Thymus (tissue), 11 donors: ENCODE measurements around the gene SLC34A1. TPM values are rescaled to one million over a fixed set of nuclear protein-coding genes. Genes with fewer than 3 reads are reported as not detected.

Experiments used
- DNase-seq, 9 donors: peaks; one replicate each; pipeline ENCODE4 v3.0.0-alpha.2; 2013; ENCODE audit warnings: low spot score in 9 of 9, low read depth in 6 of 9, missing footprints in 1 of 9
- H3K27ac ChIP-seq, 2 donors: one replicate each; pipeline ENCODE4 v1.5.1; 2013; ENCODE audit warnings: control low read depth in 1 of 2, low read depth in 1 of 2, low read length in 1 of 2, mild to moderate bottlenecking in 1 of 2, moderate library complexity in 1 of 2
- H3K27me3 ChIP-seq, 2 donors: one replicate each; pipeline ENCODE4 v1.5.1; 2013; ENCODE audit warnings: low read length in 1 of 2; ENCODE audit not compliant: control insufficient read depth in 2 of 2, insufficient read depth in 1 of 2
- H3K36me3 ChIP-seq, 2 donors: one replicate each; pipeline ENCODE4 v1.5.1; 2013; ENCODE audit warnings: low read length in 1 of 2, mild to moderate bottlenecking in 1 of 2, moderate library complexity in 1 of 2; ENCODE audit not compliant: control insufficient read depth in 2 of 2, insufficient read depth in 2 of 2
- H3K4me1 ChIP-seq, 2 donors: one replicate each; pipeline ENCODE4 v1.5.1; 2013; ENCODE audit warnings: low read length in 2 of 2; ENCODE audit not compliant: control insufficient read depth in 2 of 2, insufficient read depth in 2 of 2
- H3K4me3 ChIP-seq, 2 donors: one replicate each; pipeline ENCODE4 v1.5.1; 2013; ENCODE audit warnings: low read length in 2 of 2, control low read depth in 1 of 2, mild to moderate bottlenecking in 1 of 2
- H3K9me3 ChIP-seq, 2 donors: one replicate each; pipeline ENCODE4 v1.5.1; 2013; ENCODE audit warnings: low read length in 1 of 2, mild to moderate bottlenecking in 1 of 2; ENCODE audit not compliant: control insufficient read depth in 2 of 2, insufficient read depth in 1 of 2
- WGBS: extraction: QIAGEN DNeasy Blood & Tissue Kit; methylation state at CpG from one replicate; pipeline ENCODE4 v1.1.7; 2013; 5-methylcytosine and 5-hydroxymethylcytosine counted together
- polyA plus RNA-seq: library from polyadenylated mRNA; stranded (reverse); fragments of 200-250 nt; gene quantifications from one replicate; pipeline ENCODE4 v1.2.3, GENCODE V29; 2013
- total RNA-seq: library from RNA; stranded (reverse); fragments of 120-200 nt; gene quantifications from one replicate; pipeline ENCODE4 v1.2.4, GENCODE V29; 2013
- donor health status: healthy.

SLC34A1 gene
- total and polyA plus RNA-seq, 2 donors: 0.02 to 0.05 TPM

- 82% methylated on average over 21 of the region's 21 CpGs for WGBS
- Histone ChIP-seq H3K4me3 (no peak overlapping the region), H3K27ac (peak overlapping the region; percentile 10 to 42), H3K4me1 (peaks cover 0 to 36% of the 10 kb centered on the region in 2 donors), H3K36me3 (no peaks in the 10 kb centered on the region), H3K27me3 (peaks cover 3 to 13% of the 10 kb centered on the region in 2 donors), H3K9me3 (no peaks in the 10 kb centered on the region)
- DNase-seq: peak in 1 of 9 donors; percentile 56
Measured at GRCh38 chr5:177389241-177390169, 5.3 kb downstream of the SLC34A1 start.

DNA sequence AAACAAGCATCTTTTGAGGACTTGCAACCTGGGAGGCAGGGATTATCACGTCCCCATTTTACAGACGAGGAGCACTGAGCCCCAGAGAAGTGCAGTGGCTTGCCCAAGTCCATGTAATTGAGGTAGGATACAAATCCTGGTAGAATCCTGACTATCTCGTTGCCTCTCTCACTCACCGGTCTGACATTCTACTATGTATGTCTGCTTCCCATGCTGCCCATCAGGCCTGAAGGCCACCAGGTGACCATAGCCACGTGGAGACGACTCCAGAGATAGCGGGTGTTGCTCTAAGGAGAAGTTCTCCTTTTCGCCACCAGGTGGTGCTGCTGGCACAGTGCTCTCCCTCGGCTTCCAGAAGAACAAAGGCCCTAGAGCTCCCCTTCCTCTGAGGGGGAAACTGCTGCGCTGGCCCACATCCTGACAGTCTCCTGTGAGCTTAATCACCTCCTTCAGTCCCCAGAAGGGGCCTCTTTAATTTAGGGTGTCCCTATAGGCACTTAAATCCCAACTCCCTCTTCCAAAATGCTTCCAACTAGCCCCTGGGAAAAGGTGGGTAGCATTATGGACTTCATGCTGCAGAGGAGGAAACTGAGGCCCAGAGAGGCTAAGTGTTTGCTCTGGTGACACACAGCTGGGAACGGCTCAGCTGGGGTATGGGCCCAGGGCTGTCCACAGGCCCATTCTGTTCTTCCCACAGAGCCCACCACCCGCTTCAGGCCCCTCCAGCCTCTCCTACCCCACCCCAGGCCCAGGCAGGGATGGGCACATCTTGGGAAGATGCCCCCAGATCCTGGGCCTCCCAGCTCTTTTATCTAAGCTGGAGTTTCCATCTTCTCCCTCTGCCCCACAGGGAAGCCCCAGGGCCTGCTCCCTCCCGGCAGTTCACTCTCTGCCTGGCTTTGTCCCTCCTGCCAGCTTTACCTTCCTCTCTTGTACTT, 6.4 kb downstream of the SLC34A1 start:
- Histone ChIP-seq H3K4me3 (no peak overlapping the region), H3K27ac (peak overlapping the region in 1 of 2 donors; percentile 33), H3K9me3 (no peaks in the 10 kb centered on the region), H3K27me3 (peaks cover 3 to 15% of the 10 kb centered on the region in 2 donors), H3K4me1 (peaks cover 0 to 36% of the 10 kb centered on the region in 2 donors), H3K36me3 (no peaks in the 10 kb centered on the region)
- DNase-seq: peak; percentile 71 to 96 (median 89)
- WGBS: 31% methylated on average over 13 of the region's 13 CpGs

- Histone ChIP-seq H3K9me3 (no peaks in the 10 kb centered on the region), H3K36me3 (no peaks in the 10 kb centered on the region), H3K4me3 (no peak overlapping the region), H3K4me1 (peaks cover 0 to 36% of the 10 kb centered on the region in 2 donors), H3K27ac (no peak overlapping the region), H3K27me3 (peaks cover 3 to 29% of the 10 kb centered on the region in 2 donors)
- DNase-seq: no peak
- 56% methylated on average over 5 of the region's 5 CpGs for WGBS
Measured at GRCh38 chr5:177392765-177393164, 8.5 kb downstream of the SLC34A1 start.

GRCh38 chr5:177393206-177393765, 9.1 kb downstream of the SLC34A1 start:
- Histone ChIP-seq H3K36me3 (no peaks in the 10 kb centered on the region), H3K4me3 (no peak overlapping the region), H3K27me3 (peaks cover 3 to 34% of the 10 kb centered on the region in 2 donors), H3K9me3 (peaks cover 0 to 2% of the 10 kb centered on the region in 2 donors), H3K27ac (no peak overlapping the region), H3K4me1 (peaks cover 0 to 36% of the 10 kb centered on the region in 2 donors)
- no peak for DNase-seq
- WGBS: 12% methylated on average over 1 of the region's 1 CpG

DNA sequence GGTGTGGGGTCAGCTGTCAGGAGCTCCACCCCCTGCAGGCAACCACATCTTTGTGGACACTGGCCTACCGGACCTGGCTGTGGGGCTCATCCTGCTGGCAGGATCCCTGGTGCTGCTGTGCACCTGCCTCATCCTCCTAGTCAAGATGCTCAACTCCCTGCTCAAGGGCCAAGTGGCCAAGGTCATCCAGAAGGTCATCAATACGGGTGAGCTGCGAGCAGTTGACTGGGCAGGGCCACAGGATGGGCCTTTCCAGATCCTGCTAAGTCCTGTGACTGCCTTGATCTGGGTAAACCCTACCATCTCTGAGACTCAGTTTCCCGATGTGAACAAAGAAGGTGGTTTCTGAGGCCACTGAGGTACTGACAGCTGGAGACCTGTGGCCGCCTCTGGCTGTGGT, 9.8 kb downstream of the SLC34A1 start:
- Histone ChIP-seq H3K4me3 (no peak overlapping the region), H3K9me3 (peaks cover 0 to 3% of the 10 kb centered on the region in 2 donors), H3K4me1 (peaks cover 0 to 29% of the 10 kb centered on the region in 2 donors), H3K27ac (no peak overlapping the region), H3K36me3 (no peaks in the 10 kb centered on the region), H3K27me3 (peaks cover 3 to 41% of the 10 kb centered on the region in 2 donors)
- no peak for DNase-seq
- WGBS: 93% methylated on average over 5 of the region's 5 CpGs

DNA sequence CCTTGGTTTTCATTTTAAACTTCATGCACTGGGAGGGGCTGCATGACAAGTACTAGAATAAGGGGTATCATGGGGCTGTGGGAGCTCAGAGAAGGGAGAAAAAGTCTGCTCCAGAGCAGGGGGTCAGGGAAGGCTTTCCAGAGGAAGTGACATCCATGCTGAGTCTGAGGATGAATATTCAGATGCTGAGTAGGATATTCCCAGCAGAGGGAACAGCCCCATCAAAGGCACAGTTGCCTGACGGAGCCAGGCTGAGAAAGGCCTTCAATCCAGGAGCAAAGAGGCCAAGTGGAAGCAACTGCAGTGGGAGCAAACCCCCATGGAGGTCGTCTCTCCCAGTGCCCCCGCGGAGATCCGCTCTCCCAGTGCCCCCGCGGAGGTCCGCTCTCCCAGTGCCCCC, 11.8 kb downstream of the SLC34A1 start:
- no peaks in the 10 kb centered on the region for H3K36me3 ChIP-seq
- peaks cover 0 to 12% of the 10 kb centered on the region in 2 donors for H3K4me1 ChIP-seq
- H3K9me3 ChIP-seq: peaks cover 0 to 10% of the 10 kb centered on the region in 2 donors
- no peak overlapping the region for H3K27ac ChIP-seq
- no peak for DNase-seq
- H3K4me3 ChIP-seq: no peak overlapping the region
- WGBS: 84% methylated on average over 8 of the region's 8 CpGs
- peaks cover 9 to 57% of the 10 kb centered on the region in 2 donors for H3K27me3 ChIP-seq

- Histone ChIP-seq H3K27me3 (peaks cover 17 to 64% of the 10 kb centered on the region in 2 donors), H3K4me1 (peaks cover 0 to 8% of the 10 kb centered on the region in 2 donors), H3K27ac (no peak overlapping the region), H3K4me3 (no peak overlapping the region), H3K36me3 (no peaks in the 10 kb centered on the region), H3K9me3 (peaks cover 0 to 15% of the 10 kb centered on the region in 2 donors)
- DNase-seq: no peak
- WGBS: 96% methylated on average over 10 of the region's 10 CpGs
Measured at GRCh38 chr5:177396807-177397206, 12.6 kb downstream of the SLC34A1 start.

GRCh38 chr5:177397875-177398390, 13.7 kb downstream of the SLC34A1 start:
- H3K36me3 ChIP-seq: no peaks in the 10 kb centered on the region
- H3K4me3 ChIP-seq: no peak overlapping the region
- peaks cover 24 to 75% of the 10 kb centered on the region in 2 donors for H3K27me3 ChIP-seq
- H3K9me3 ChIP-seq: peaks cover 0 to 19% of the 10 kb centered on the region in 2 donors
- 95% methylated on average over 16 of the region's 16 CpGs for WGBS
- peaks cover 7 to 18% of the 10 kb centered on the region in 2 donors for H3K4me1 ChIP-seq
- no peak overlapping the region for H3K27ac ChIP-seq
- no peak for DNase-seq
